GM23338 (cell line): Measurements from ENCODE around the gene EMC10.

Experiments used
- CTCF ChIP-seq, 2 experiments: fragments of 200-600 bp in 1 of 2; sonication (generic) in 1 of 2; conservative IDR thresholded peaks; 2 replicates each; pipeline versions ENCODE4 v1.5.1 to v1.6.1; 2016 to 2017; ENCODE audit warnings: antibody characterized with exemption in 2 of 2, low read depth in 2 of 2, mild to moderate bottlenecking in 2 of 2, moderate library complexity in 1 of 2
- EZH2 ChIP-seq: fragments of 200-600 bp; sonication (generic); IDR thresholded peaks from one replicate; pipeline ENCODE4 v1.8.0; 2017; ENCODE audit warnings: antibody characterized with exemption, mild to moderate bottlenecking, low read depth; ENCODE audit not compliant: unreplicated experiment
- JUNB ChIP-seq: IDR thresholded peaks from one replicate; pipeline ENCODE4 v1.6.1; 2016; ENCODE audit warnings: antibody characterized with exemption; ENCODE audit not compliant: unreplicated experiment
- POLR2AphosphoS5 ChIP-seq: IDR thresholded peaks from 2 replicates; pipeline ENCODE4 v1.6.1; 2016; ENCODE audit warnings: antibody characterized with exemption, low read depth
- TF ChIP-seq, protein P1 (sequence below): IDR thresholded peaks from one replicate; pipeline ENCODE4 v1.6.1; 2018; ENCODE audit warnings: antibody characterized with exemption; ENCODE audit not compliant: unreplicated experiment

GRCh38 chr19:50531171-50531612 lies 54.9 kb downstream of the EMC10 start:
- TF ChIP-seq CTCF (conservative IDR thresholded peaks at IDR 0.05; ENCODE audit: low read depth in 2 of 2) (no peak), JUNB (no peak), POLR2AphosphoS5 (no peak), EZH2 (no peak)
- TF ChIP-seq, protein P1, sequence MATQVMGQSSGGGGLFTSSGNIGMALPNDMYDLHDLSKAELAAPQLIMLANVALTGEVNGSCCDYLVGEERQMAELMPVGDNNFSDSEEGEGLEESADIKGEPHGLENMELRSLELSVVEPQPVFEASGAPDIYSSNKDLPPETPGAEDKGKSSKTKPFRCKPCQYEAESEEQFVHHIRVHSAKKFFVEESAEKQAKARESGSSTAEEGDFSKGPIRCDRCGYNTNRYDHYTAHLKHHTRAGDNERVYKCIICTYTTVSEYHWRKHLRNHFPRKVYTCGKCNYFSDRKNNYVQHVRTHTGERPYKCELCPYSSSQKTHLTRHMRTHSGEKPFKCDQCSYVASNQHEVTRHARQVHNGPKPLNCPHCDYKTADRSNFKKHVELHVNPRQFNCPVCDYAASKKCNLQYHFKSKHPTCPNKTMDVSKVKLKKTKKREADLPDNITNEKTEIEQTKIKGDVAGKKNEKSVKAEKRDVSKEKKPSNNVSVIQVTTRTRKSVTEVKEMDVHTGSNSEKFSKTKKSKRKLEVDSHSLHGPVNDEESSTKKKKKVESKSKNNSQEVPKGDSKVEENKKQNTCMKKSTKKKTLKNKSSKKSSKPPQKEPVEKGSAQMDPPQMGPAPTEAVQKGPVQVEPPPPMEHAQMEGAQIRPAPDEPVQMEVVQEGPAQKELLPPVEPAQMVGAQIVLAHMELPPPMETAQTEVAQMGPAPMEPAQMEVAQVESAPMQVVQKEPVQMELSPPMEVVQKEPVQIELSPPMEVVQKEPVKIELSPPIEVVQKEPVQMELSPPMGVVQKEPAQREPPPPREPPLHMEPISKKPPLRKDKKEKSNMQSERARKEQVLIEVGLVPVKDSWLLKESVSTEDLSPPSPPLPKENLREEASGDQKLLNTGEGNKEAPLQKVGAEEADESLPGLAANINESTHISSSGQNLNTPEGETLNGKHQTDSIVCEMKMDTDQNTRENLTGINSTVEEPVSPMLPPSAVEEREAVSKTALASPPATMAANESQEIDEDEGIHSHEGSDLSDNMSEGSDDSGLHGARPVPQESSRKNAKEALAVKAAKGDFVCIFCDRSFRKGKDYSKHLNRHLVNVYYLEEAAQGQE = no peak
